ENCODE measurements around the gene CKAP5.

Gene CKAP5

GRCh38 chr11:46755962-46756361 is 90.1 kb downstream of the CKAP5 start:
- H3K27me3 ChIP-seq (ENCODE audit: insufficient read depth, low read length), result no peaks in the 10 kb centered on the region

GRCh38 chr11:46747150-46747549 is 98.9 kb downstream of the CKAP5 start:
- Histone ChIP-seq H3K79me1 (ENCODE audit: low read length) (no peaks in the 10 kb centered on the region), H3K4me1 (ENCODE audit: control insufficient read depth in 1 of 2, insufficient read depth in 2 of 2, low read length in 2 of 2) (no peaks in the 10 kb centered on the region), H3K18ac (ENCODE audit: low read length) (no peak overlapping the region), H4K8ac (ENCODE audit: low read depth, low read length) (no peak overlapping the region), H3K23ac (ENCODE audit: low read length) (no peak overlapping the region), H3K9me3 (ENCODE audit: insufficient read depth, low read depth, low read length) (no peaks in the 10 kb centered on the region), H3K14ac (ENCODE audit: low read length) (no peak overlapping the region), H4K91ac (ENCODE audit: low read depth, low read length) (no peak overlapping the region), H3K9ac (ENCODE audit: low read length) (no peak overlapping the region), H3K27me3 (ENCODE audit: insufficient read depth, low read length) (no peaks in the 10 kb centered on the region), H4K12ac (ENCODE audit: low read depth, low read length) (no peak overlapping the region), H3K36me3 (ENCODE audit: control insufficient read depth in 1 of 2, insufficient read depth in 2 of 2, low read length in 2 of 2) (peaks cover 34 to 74% of the 10 kb centered on the region in 2 experiments), H3K4me2 (ENCODE audit: low read length) (no peak overlapping the region), H2AK5ac (ENCODE audit: low read length) (no peak overlapping the region), H2BK5ac (ENCODE audit: low read depth, low read length, poor library complexity) (no peak overlapping the region), H2BK120ac (ENCODE audit: insufficient read depth, low read length, poor library complexity) (no peak overlapping the region), H3K27ac (ENCODE audit: low read depth, low read length) (no peak overlapping the region), H3K4ac (ENCODE audit: low read depth, low read length) (no peak overlapping the region), H2AFZ (ENCODE audit: insufficient read depth, low read length, poor library complexity) (no peak overlapping the region), H2BK12ac (ENCODE audit: low read length) (no peak overlapping the region), H3K79me2 (ENCODE audit: control insufficient read depth, insufficient read depth, low read length, poor library complexity) (no peaks in the 10 kb centered on the region), H3K4me3 (ENCODE audit: low read depth, low read length) (no peak overlapping the region)
- no peak for DNase-seq
- WGBS (ENCODE audit: extremely low coverage, insufficient coverage, insufficient read length), result no CpG with 5 or more reads among the region's 6 CpGs

More at GRCh38 chr11:46755962-46756361, 90.1 kb downstream of the CKAP5 start:
- Histone ChIP-seq H3K27ac (ENCODE audit: low read depth, low read length) (no peak overlapping the region), H2BK12ac (ENCODE audit: low read length) (no peak overlapping the region), H3K4me2 (ENCODE audit: low read length) (no peak overlapping the region), H3K9me3 (ENCODE audit: insufficient read depth, low read depth, low read length) (no peaks in the 10 kb centered on the region), H3K18ac (ENCODE audit: low read length) (no peak overlapping the region), H3K4me1 (ENCODE audit: control insufficient read depth in 1 of 2, insufficient read depth in 2 of 2, low read length in 2 of 2) (no peaks in the 10 kb centered on the region), H2AK5ac (ENCODE audit: low read length) (no peak overlapping the region), H3K79me1 (ENCODE audit: low read length) (no peaks in the 10 kb centered on the region), H3K14ac (ENCODE audit: low read length) (no peak overlapping the region), H2AFZ (ENCODE audit: insufficient read depth, low read length, poor library complexity) (no peak overlapping the region), H3K4ac (ENCODE audit: low read depth, low read length) (no peak overlapping the region), H4K8ac (ENCODE audit: low read depth, low read length) (no peak overlapping the region), H3K23ac (ENCODE audit: low read length) (no peak overlapping the region), H2BK120ac (ENCODE audit: insufficient read depth, low read length, poor library complexity) (no peak overlapping the region), H4K91ac (ENCODE audit: low read depth, low read length) (no peak overlapping the region), H3K79me2 (ENCODE audit: control insufficient read depth, insufficient read depth, low read length, poor library complexity) (no peaks in the 10 kb centered on the region), H3K4me3 (ENCODE audit: low read depth, low read length) (no peak overlapping the region), H4K12ac (ENCODE audit: low read depth, low read length) (no peak overlapping the region), H2BK5ac (ENCODE audit: low read depth, low read length, poor library complexity) (no peak overlapping the region), H3K9ac (ENCODE audit: low read length) (no peak overlapping the region), H3K36me3 (ENCODE audit: control insufficient read depth in 1 of 2, insufficient read depth in 2 of 2, low read length in 2 of 2) (peaks cover 17 to 43% of the 10 kb centered on the region in 2 experiments)
- DNase-seq, result no peak

- no CpG with 5 or more reads among the region's 3 CpGs for WGBS (ENCODE audit: extremely low coverage, insufficient coverage, insufficient read length)
- Histone ChIP-seq H4K12ac (ENCODE audit: low read depth, low read length) (no peak overlapping the region), H3K23ac (ENCODE audit: low read length) (no peak overlapping the region), H3K4me2 (ENCODE audit: low read length) (no peak overlapping the region), H3K4me1 (ENCODE audit: control insufficient read depth in 1 of 2, insufficient read depth in 2 of 2, low read length in 2 of 2) (no peaks in the 10 kb centered on the region), H2BK120ac (ENCODE audit: insufficient read depth, low read length, poor library complexity) (no peak overlapping the region), H3K36me3 (ENCODE audit: control insufficient read depth in 1 of 2, insufficient read depth in 2 of 2, low read length in 2 of 2) (peaks cover 42 to 81% of the 10 kb centered on the region in 2 experiments), H2AFZ (ENCODE audit: insufficient read depth, low read length, poor library complexity) (no peak overlapping the region), H3K79me2 (ENCODE audit: control insufficient read depth, insufficient read depth, low read length, poor library complexity) (no peaks in the 10 kb centered on the region), H3K4ac (ENCODE audit: low read depth, low read length) (no peak overlapping the region), H3K79me1 (ENCODE audit: low read length) (no peaks in the 10 kb centered on the region), H2BK5ac (ENCODE audit: low read depth, low read length, poor library complexity) (no peak overlapping the region), H3K9ac (ENCODE audit: low read length) (no peak overlapping the region), H2BK12ac (ENCODE audit: low read length) (no peak overlapping the region), H4K8ac (ENCODE audit: low read depth, low read length) (no peak overlapping the region), H3K27me3 (ENCODE audit: insufficient read depth, low read length) (no peaks in the 10 kb centered on the region), H3K27ac (ENCODE audit: low read depth, low read length) (no peak overlapping the region), H3K4me3 (ENCODE audit: low read depth, low read length) (no peak overlapping the region), H3K14ac (ENCODE audit: low read length) (no peak overlapping the region), H3K9me3 (ENCODE audit: insufficient read depth, low read depth, low read length) (no peaks in the 10 kb centered on the region), H3K18ac (ENCODE audit: low read length) (no peak overlapping the region), H4K91ac (ENCODE audit: low read depth, low read length) (no peak overlapping the region), H2AK5ac (ENCODE audit: low read length) (no peak overlapping the region)
- DNase-seq, result no peak
These were observed 100.1 kb downstream of the CKAP5 start for GRCh38 chr11:46745995-46746394.

- Histone ChIP-seq H3K79me2 (ENCODE audit: control insufficient read depth, insufficient read depth, low read length, poor library complexity) (no peaks in the 10 kb centered on the region), H3K23ac (ENCODE audit: low read length) (no peak overlapping the region), H3K36me3 (ENCODE audit: control insufficient read depth in 1 of 2, insufficient read depth in 2 of 2, low read length in 2 of 2) (peaks cover 41 to 76% of the 10 kb centered on the region in 2 experiments), H3K4me1 (ENCODE audit: control insufficient read depth in 1 of 2, insufficient read depth in 2 of 2, low read length in 2 of 2) (no peaks in the 10 kb centered on the region), H2BK12ac (ENCODE audit: low read length) (no peak overlapping the region), H3K18ac (ENCODE audit: low read length) (no peak overlapping the region), H3K4me3 (ENCODE audit: low read depth, low read length) (no peak overlapping the region), H2AFZ (ENCODE audit: insufficient read depth, low read length, poor library complexity) (no peak overlapping the region), H3K79me1 (ENCODE audit: low read length) (no peaks in the 10 kb centered on the region), H3K27me3 (ENCODE audit: insufficient read depth, low read length) (no peaks in the 10 kb centered on the region), H4K12ac (ENCODE audit: low read depth, low read length) (no peak overlapping the region), H3K4me2 (ENCODE audit: low read length) (no peak overlapping the region), H4K8ac (ENCODE audit: low read depth, low read length) (no peak overlapping the region), H3K14ac (ENCODE audit: low read length) (no peak overlapping the region), H2BK5ac (ENCODE audit: low read depth, low read length, poor library complexity) (no peak overlapping the region), H3K27ac (ENCODE audit: low read depth, low read length) (no peak overlapping the region), H3K9me3 (ENCODE audit: insufficient read depth, low read depth, low read length) (no peaks in the 10 kb centered on the region), H3K4ac (ENCODE audit: low read depth, low read length) (no peak overlapping the region), H4K91ac (ENCODE audit: low read depth, low read length) (no peak overlapping the region), H3K9ac (ENCODE audit: low read length) (no peak overlapping the region), H2BK120ac (ENCODE audit: insufficient read depth, low read length, poor library complexity) (no peak overlapping the region), H2AK5ac (ENCODE audit: low read length) (no peak overlapping the region)
- DNase-seq, result no peak
- WGBS (ENCODE audit: extremely low coverage, insufficient coverage, insufficient read length), result no CpG with 5 or more reads among the region's 1 CpG
These were observed 100.8 kb downstream of the CKAP5 start for GRCh38 chr11:46745328-46745727.
